Measurements from ENCODE around the gene PBOV1.

Gene PBOV1

GRCh38 chr6:138204792-138205384 lies 13.4 kb downstream of the PBOV1 start:
- TF ChIP-seq, protein P1, sequence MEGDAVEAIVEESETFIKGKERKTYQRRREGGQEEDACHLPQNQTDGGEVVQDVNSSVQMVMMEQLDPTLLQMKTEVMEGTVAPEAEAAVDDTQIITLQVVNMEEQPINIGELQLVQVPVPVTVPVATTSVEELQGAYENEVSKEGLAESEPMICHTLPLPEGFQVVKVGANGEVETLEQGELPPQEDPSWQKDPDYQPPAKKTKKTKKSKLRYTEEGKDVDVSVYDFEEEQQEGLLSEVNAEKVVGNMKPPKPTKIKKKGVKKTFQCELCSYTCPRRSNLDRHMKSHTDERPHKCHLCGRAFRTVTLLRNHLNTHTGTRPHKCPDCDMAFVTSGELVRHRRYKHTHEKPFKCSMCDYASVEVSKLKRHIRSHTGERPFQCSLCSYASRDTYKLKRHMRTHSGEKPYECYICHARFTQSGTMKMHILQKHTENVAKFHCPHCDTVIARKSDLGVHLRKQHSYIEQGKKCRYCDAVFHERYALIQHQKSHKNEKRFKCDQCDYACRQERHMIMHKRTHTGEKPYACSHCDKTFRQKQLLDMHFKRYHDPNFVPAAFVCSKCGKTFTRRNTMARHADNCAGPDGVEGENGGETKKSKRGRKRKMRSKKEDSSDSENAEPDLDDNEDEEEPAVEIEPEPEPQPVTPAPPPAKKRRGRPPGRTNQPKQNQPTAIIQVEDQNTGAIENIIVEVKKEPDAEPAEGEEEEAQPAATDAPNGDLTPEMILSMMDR (IDR thresholded peaks at IDR 0.05; ENCODE audit: low read length), result no peak
- TF ChIP-seq EZH2 (optimal IDR thresholded peaks at IDR 0.05; ENCODE audit: low read depth, low read length) (no peak), EZH2phosphoT487 (IDR thresholded peaks at IDR 0.05; ENCODE audit: low read length) (no peak)
- H3K27ac ChIP-seq (ENCODE audit: low read length), result no peak overlapping the region

GRCh38 chr6:138204303-138204702 lies 14.0 kb downstream of the PBOV1 start:
- no peak overlapping the region for H3K4me3 ChIP-seq (ENCODE audit: low read length)
- no peaks in the 10 kb centered on the region for H3K36me3 ChIP-seq (replicated peaks; ENCODE audit: insufficient read depth, low read length)
- H3K4me1 ChIP-seq (ENCODE audit: low read length), result peaks cover 5% of the 10 kb centered on the region
- no peaks in the 10 kb centered on the region for H3F3A ChIP-seq (ENCODE audit: insufficient read depth, low read length)
- H3K27ac ChIP-seq (ENCODE audit: low read length), result no peak overlapping the region
- no peaks in the 10 kb centered on the region for H3K9me2 ChIP-seq (replicated peaks; ENCODE audit: insufficient read depth, low read length)
- no peak overlapping the region for H2AFZ ChIP-seq (ENCODE audit: low read length)
- no peaks in the 10 kb centered on the region for H3K27me3 ChIP-seq (replicated peaks; ENCODE audit: insufficient read depth, low read length)
- H3K9ac ChIP-seq (ENCODE audit: low read length), result no peak overlapping the region
- DNase-seq, result no peak
- no peaks in the 10 kb centered on the region for H3K9me3 ChIP-seq (replicated peaks; ENCODE audit: insufficient read depth, low read length)
- no peaks in the 10 kb centered on the region for H4K20me1 ChIP-seq (ENCODE audit: insufficient read depth, low read length)
- TF ChIP-seq EZH2phosphoT487 (IDR thresholded peaks at IDR 0.05; ENCODE audit: low read length) (no peak), EZH2 (optimal IDR thresholded peaks at IDR 0.05; ENCODE audit: low read depth, low read length) (no peak)
- TF ChIP-seq, protein P1 (IDR thresholded peaks at IDR 0.05; ENCODE audit: low read length), result no peak
- no peak overlapping the region for H3K4me2 ChIP-seq (ENCODE audit: low read depth, low read length)
- no peaks in the 10 kb centered on the region for H3K79me2 ChIP-seq (ENCODE audit: low read length)

More at GRCh38 chr6:138204792-138205384, 13.4 kb downstream of the PBOV1 start:
- no peaks in the 10 kb centered on the region for H3K79me2 ChIP-seq (ENCODE audit: low read length)
- DNase-seq, result no peak
- no peaks in the 10 kb centered on the region for H3K27me3 ChIP-seq (replicated peaks; ENCODE audit: insufficient read depth, low read length)
- no peaks in the 10 kb centered on the region for H4K20me1 ChIP-seq (ENCODE audit: insufficient read depth, low read length)
- no peak overlapping the region for H2AFZ ChIP-seq (ENCODE audit: low read length)
- no peak overlapping the region for H3K9ac ChIP-seq (ENCODE audit: low read length)
- peaks cover 5% of the 10 kb centered on the region for H3K4me1 ChIP-seq (ENCODE audit: low read length)
- H3F3A ChIP-seq (ENCODE audit: insufficient read depth, low read length), result no peaks in the 10 kb centered on the region
- H3K9me2 ChIP-seq (replicated peaks; ENCODE audit: insufficient read depth, low read length), result no peaks in the 10 kb centered on the region
- no peaks in the 10 kb centered on the region for H3K36me3 ChIP-seq (replicated peaks; ENCODE audit: insufficient read depth, low read length)
- no peaks in the 10 kb centered on the region for H3K9me3 ChIP-seq (replicated peaks; ENCODE audit: insufficient read depth, low read length)
- no peak overlapping the region for H3K4me3 ChIP-seq (ENCODE audit: low read length)
- no peak overlapping the region for H3K4me2 ChIP-seq (ENCODE audit: low read depth, low read length)

DNA sequence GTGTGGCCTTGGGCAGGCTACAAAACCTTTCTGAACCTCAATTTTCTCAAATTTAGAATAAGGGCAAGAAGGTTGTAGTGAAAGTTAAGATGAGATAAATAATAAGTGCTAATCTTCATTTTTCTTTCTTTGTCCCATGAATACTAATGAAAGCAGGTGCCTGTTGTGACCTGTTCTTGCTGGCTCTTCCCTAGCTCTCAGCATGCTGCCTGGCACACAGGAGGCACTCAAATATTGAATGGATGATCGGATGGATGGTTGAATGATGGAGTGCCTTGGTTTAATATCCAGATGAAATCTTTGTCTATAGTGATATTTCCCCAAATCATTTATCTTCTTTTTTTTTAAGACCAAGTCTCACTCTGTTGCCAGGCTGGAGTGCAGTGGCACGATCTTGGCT lies 15.0 kb downstream of the PBOV1 start:
- no peaks in the 10 kb centered on the region for H3F3A ChIP-seq (ENCODE audit: insufficient read depth, low read length)
- H3K36me3 ChIP-seq (replicated peaks; ENCODE audit: insufficient read depth, low read length), result no peaks in the 10 kb centered on the region
- DNase-seq, result no peak
- H3K79me2 ChIP-seq (ENCODE audit: low read length), result no peaks in the 10 kb centered on the region
- no peak overlapping the region for H2AFZ ChIP-seq (ENCODE audit: low read length)
- H4K20me1 ChIP-seq (ENCODE audit: insufficient read depth, low read length), result no peaks in the 10 kb centered on the region
- no peak overlapping the region for H3K4me3 ChIP-seq (ENCODE audit: low read length)
- no peaks in the 10 kb centered on the region for H3K9me3 ChIP-seq (replicated peaks; ENCODE audit: insufficient read depth, low read length)
- TF ChIP-seq EZH2phosphoT487 (IDR thresholded peaks at IDR 0.05; ENCODE audit: low read length) (no peak), EZH2 (optimal IDR thresholded peaks at IDR 0.05; ENCODE audit: low read depth, low read length) (no peak)
- TF ChIP-seq, protein P1 (IDR thresholded peaks at IDR 0.05; ENCODE audit: low read length), result no peak
- no peaks in the 10 kb centered on the region for H3K27me3 ChIP-seq (replicated peaks; ENCODE audit: insufficient read depth, low read length)
- no peak overlapping the region for H3K9ac ChIP-seq (ENCODE audit: low read length)
- no peaks in the 10 kb centered on the region for H3K9me2 ChIP-seq (replicated peaks; ENCODE audit: insufficient read depth, low read length)
- no peak overlapping the region for H3K27ac ChIP-seq (ENCODE audit: low read length)
- no peak overlapping the region for H3K4me2 ChIP-seq (ENCODE audit: low read depth, low read length)
- no peaks in the 10 kb centered on the region for H3K4me1 ChIP-seq (ENCODE audit: low read length)
